Measurements from ENCODE around the gene MAK. TPM values are rescaled to one million over a fixed set of nuclear protein-coding genes. Genes with fewer than 3 reads are reported as not detected.

MAK gene
- total and polyA plus RNA-seq, 2 of the 13 experiments (the other 11 are each of a cell fraction or from before 2014, with no cell fraction given), result 0.04 TPM; not detected in 1

- TF ChIP-seq PITX1 (CRISPR knock-in tag; IDR thresholded peaks at IDR 0.05) (no peak), DDIT3 (CRISPR knock-in tag; IDR thresholded peaks at IDR 0.05) (no peak), ZNF354B (CRISPR knock-in tag; IDR thresholded peaks at IDR 0.05) (no peak; the same call in 1 of the 2 replicates), ZNF224 (CRISPR knock-in tag; IDR thresholded peaks at IDR 0.05) (no peak), TBX2 (CRISPR knock-in tag; IDR thresholded peaks at IDR 0.05; ENCODE audit: borderline replicate concordance) (no peak), STAG1 (CRISPR knock-in tag; IDR thresholded peaks at IDR 0.05) (no peak), CSRNP1 (CRISPR knock-in tag; IDR thresholded peaks at IDR 0.05) (no peak), ZNF232 (CRISPR knock-in tag; IDR thresholded peaks at IDR 0.05; ENCODE audit: borderline replicate concordance) (no peak), GPN1 (CRISPR knock-in tag; IDR thresholded peaks at IDR 0.05; ENCODE audit: borderline replicate concordance) (no peak), ZNF607 (CRISPR knock-in tag; IDR thresholded peaks at IDR 0.05; ENCODE audit: borderline replicate concordance) (no peak), ZFP82 (CRISPR knock-in tag; IDR thresholded peaks at IDR 0.05; ENCODE audit: borderline replicate concordance) (no peak), ZSCAN9 (CRISPR knock-in tag; IDR thresholded peaks at IDR 0.05; ENCODE audit: borderline replicate concordance) (no peak), NR2F1 (CRISPR knock-in tag; IDR thresholded peaks at IDR 0.05) (no peak), ZNF800 (CRISPR knock-in tag; IDR thresholded peaks at IDR 0.05) (no peak), ZNF503 (CRISPR knock-in tag; IDR thresholded peaks at IDR 0.05) (no peak), ZNF564 (CRISPR knock-in tag; IDR thresholded peaks at IDR 0.05) (no peak), ZSCAN22 (CRISPR knock-in tag; IDR thresholded peaks at IDR 0.05) (no peak), TRAFD1 (CRISPR knock-in tag; IDR thresholded peaks at IDR 0.05; ENCODE audit: borderline replicate concordance) (no peak), DPF2 (CRISPR knock-in tag; IDR thresholded peaks at IDR 0.05; ENCODE audit: borderline replicate concordance, low read depth) (no peak), RARG (CRISPR knock-in tag; IDR thresholded peaks at IDR 0.05; ENCODE audit: low read depth) (no peak), ZFP62 (CRISPR knock-in tag; IDR thresholded peaks at IDR 0.05) (no peak), ZNF235 (CRISPR knock-in tag; IDR thresholded peaks at IDR 0.05; ENCODE audit: borderline replicate concordance) (no peak), ZFP36 (IDR thresholded peaks at IDR 0.05; ENCODE audit: borderline replicate concordance, low read depth, low read length, partially characterized antibody) (no peak), NPAS2 (CRISPR knock-in tag; IDR thresholded peaks at IDR 0.05; ENCODE audit: borderline replicate concordance) (no peak)
Measured at GRCh38 chr6:10746915-10747250, 91.5 kb downstream of the MAK start (continued).
